ENCODE results near the gene AIG1. TPM values are rescaled to one million over a fixed set of nuclear protein-coding genes. Genes with fewer than 3 reads are reported as not detected.

AIG1 gene
- total RNA-seq, 1 donor from 2014 or later, result 7.2 TPM

DNA sequence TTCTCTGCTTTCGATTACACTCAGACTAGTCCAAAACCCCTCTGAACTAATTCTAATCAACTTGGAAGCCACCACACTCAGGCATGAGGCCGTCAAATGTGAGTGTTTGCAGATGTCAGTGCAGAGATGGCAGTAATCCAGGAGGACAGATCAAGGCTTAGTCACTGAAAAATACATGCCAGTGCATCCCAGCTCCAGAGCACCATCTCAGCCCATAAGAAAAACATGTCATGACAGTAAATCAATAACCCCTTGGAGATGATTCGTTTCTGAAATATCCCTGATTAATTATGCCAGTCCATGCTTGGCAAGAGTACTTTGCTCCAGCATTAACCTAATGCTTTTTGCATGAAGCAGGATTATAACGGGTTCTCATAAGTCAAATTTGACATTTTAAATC, 210.3 kb downstream of the AIG1 start:
- no peak for DNase-seq
- H3K36me3 Mint-ChIP-seq (ENCODE audit: low read depth), result no peaks in the 10 kb centered on the region
- H3K4me3 Mint-ChIP-seq, result no peak overlapping the region
- ATAC-seq (ENCODE audit: low read depth), result no peak
- H3K4me1 Mint-ChIP-seq, result no peaks in the 10 kb centered on the region
- peaks cover 5% of the 10 kb centered on the region for H3K9me3 Mint-ChIP-seq
- ChIA-PET POLR2A (no interaction called here), CTCF (no interaction called here)
- intact Hi-C loops (cut with micrococcal nuclease), result no loop called here
- TF ChIP-seq, protein P1, sequence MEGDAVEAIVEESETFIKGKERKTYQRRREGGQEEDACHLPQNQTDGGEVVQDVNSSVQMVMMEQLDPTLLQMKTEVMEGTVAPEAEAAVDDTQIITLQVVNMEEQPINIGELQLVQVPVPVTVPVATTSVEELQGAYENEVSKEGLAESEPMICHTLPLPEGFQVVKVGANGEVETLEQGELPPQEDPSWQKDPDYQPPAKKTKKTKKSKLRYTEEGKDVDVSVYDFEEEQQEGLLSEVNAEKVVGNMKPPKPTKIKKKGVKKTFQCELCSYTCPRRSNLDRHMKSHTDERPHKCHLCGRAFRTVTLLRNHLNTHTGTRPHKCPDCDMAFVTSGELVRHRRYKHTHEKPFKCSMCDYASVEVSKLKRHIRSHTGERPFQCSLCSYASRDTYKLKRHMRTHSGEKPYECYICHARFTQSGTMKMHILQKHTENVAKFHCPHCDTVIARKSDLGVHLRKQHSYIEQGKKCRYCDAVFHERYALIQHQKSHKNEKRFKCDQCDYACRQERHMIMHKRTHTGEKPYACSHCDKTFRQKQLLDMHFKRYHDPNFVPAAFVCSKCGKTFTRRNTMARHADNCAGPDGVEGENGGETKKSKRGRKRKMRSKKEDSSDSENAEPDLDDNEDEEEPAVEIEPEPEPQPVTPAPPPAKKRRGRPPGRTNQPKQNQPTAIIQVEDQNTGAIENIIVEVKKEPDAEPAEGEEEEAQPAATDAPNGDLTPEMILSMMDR (IDR thresholded peaks at IDR 0.05), result no peak
- H3K27me3 Mint-ChIP-seq, result no peaks in the 10 kb centered on the region
- no peak overlapping the region for H3K27ac Mint-ChIP-seq

GRCh38 chr6:143276436-143276835, 215.7 kb downstream of the AIG1 start:
- no peak overlapping the region for H3K27ac Mint-ChIP-seq
- peak; percentile 57 for ATAC-seq (ENCODE audit: low read depth)
- H3K9me3 Mint-ChIP-seq, result peaks cover 5% of the 10 kb centered on the region
- intact Hi-C loops (cut with micrococcal nuclease), result loop anchor here (5.0 kb wide), 1 partner anchor 709 kb away; no protein-coding TSS in a partner anchor
- no peak for DNase-seq
- POLR2A ChIA-PET, result no interaction called here
- CTCF ChIA-PET, result no interaction called here
- peaks cover 7% of the 10 kb centered on the region for H3K4me1 Mint-ChIP-seq
- H3K27me3 Mint-ChIP-seq, result no peaks in the 10 kb centered on the region
- no peaks in the 10 kb centered on the region for H3K36me3 Mint-ChIP-seq (ENCODE audit: low read depth)
- H3K4me3 Mint-ChIP-seq, result no peak overlapping the region
- TF ChIP-seq, protein P1 (IDR thresholded peaks at IDR 0.05), result no peak

- ATAC-seq (ENCODE audit: low read depth), result no peak
- no peaks in the 10 kb centered on the region for H3K27me3 Mint-ChIP-seq
- no peak overlapping the region for H3K4me3 Mint-ChIP-seq
- H3K4me1 Mint-ChIP-seq, result peaks cover 7% of the 10 kb centered on the region
- DNase-seq, result no peak
- H3K9me3 Mint-ChIP-seq, result no peaks in the 10 kb centered on the region
- intact Hi-C loops (cut with micrococcal nuclease), result loop anchor here (1.0 to 5.0 kb wide), 2 partner anchors 586 to 712 kb away; no protein-coding TSS in a partner anchor
- no peak overlapping the region for H3K27ac Mint-ChIP-seq
- H3K36me3 Mint-ChIP-seq (ENCODE audit: low read depth), result no peaks in the 10 kb centered on the region
- TF ChIP-seq, protein P1 (IDR thresholded peaks at IDR 0.05), result no peak
- POLR2A ChIA-PET, result no interaction called here
- CTCF ChIA-PET, result interaction anchor here (1.0 to 1.6 kb wide), 2 partner anchors 587 to 804 kb away, joined by 4 to 12 read pairs; no protein-coding TSS in a partner anchor
These were observed 218.7 kb downstream of the AIG1 start for GRCh38 chr6:143279385-143279784.

DNA sequence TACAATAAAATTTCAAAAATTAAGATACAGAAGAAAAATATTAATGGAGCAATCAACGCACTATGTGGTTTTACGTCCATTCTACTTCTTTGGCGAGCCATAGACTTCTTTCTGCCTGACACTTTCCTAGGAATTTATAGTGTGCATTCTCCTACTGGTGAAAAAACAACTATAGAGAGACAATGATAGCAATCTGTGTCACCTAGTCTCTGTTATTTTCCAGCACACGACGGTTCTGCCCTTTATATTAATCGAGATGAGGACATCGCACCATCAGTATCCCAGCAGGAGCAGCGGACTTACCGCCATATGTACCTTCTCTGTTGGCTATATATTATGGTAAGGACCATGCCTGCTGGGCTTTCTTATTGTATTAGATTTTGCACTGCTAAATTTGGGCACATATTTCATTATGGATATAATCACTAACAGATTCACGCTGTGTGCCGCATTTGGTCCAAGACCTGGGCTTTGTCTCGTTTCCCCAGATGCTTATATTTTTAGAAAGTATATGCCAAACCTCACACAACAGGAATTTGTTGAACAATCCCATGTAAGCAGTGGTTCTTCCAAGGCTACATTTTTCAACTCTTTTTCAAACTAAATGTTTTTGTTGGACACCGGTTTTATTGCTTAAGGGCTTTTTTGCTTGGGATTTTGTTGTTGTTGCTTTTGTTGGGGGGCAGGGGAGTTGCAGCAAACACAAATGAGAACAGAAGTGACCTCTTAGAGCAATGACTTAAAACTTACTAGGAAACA, 223.4 kb downstream of the AIG1 start:
- ChIA-PET POLR2A (no interaction called here), CTCF (no interaction called here)
- intact Hi-C loops (cut with micrococcal nuclease), result no loop called here
- Mint-ChIP-seq H3K27ac (no peak overlapping the region), H3K4me1 (no peaks in the 10 kb centered on the region), H3K36me3 (ENCODE audit: low read depth) (no peaks in the 10 kb centered on the region), H3K27me3 (no peaks in the 10 kb centered on the region), H3K9me3 (no peaks in the 10 kb centered on the region), H3K4me3 (no peak overlapping the region)
- no peak for DNase-seq
- ATAC-seq (ENCODE audit: low read depth), result no peak
- TF ChIP-seq, protein P1 (IDR thresholded peaks at IDR 0.05), result no peak

- no peaks in the 10 kb centered on the region for H3K36me3 Mint-ChIP-seq (ENCODE audit: low read depth)
- no peak for ATAC-seq (ENCODE audit: low read depth)
- no peaks in the 10 kb centered on the region for H3K4me1 Mint-ChIP-seq
- no peak overlapping the region for H3K27ac Mint-ChIP-seq
- ChIA-PET CTCF (no interaction called here), POLR2A (no interaction called here)
- no peak for DNase-seq
- H3K27me3 Mint-ChIP-seq, result no peaks in the 10 kb centered on the region
- no peaks in the 10 kb centered on the region for H3K9me3 Mint-ChIP-seq
- no peak overlapping the region for H3K4me3 Mint-ChIP-seq
- TF ChIP-seq, protein P1 (IDR thresholded peaks at IDR 0.05), result no peak
- intact Hi-C loops (cut with micrococcal nuclease), result no loop called here
These were observed 225.6 kb downstream of the AIG1 start for GRCh38 chr6:143286251-143286795.

Measured in activated B cell treated with CpG ODN at 0.5 μM for 24 hours (primary cell).